D721Med (cell line): ENCODE measurements around the gene CCDC12.

Experiments used
- DNase-seq: peaks from one replicate; pipeline ENCODE4 v3.0.0; 2011; ENCODE audit warnings: low spot score; ENCODE audit not compliant: insufficient read length
- FAIRE-seq: peaks from 2 replicates; lab custom pipeline; 2011; peaks lifted over from hg19 to GRCh38; lab: Jason Lieb, UNC
- CTCF ChIP-seq: IDR thresholded peaks from 2 replicates; pipeline ENCODE4 v1.5.1; 2012; ENCODE audit warnings: mild to moderate bottlenecking, control low read depth; ENCODE audit not compliant: insufficient read depth; ENCODE audit errors: missing control alignments

CCDC12 gene

GRCh38 chr3:46930166-46930944, 46.2 kb downstream of the CCDC12 start:
- DNase-seq, result no peak
- TF ChIP-seq CTCF, result no peak
- FAIRE-seq, result no peak

- FAIRE-seq (no peak), DNase-seq (no peak)
- TF ChIP-seq CTCF, result no peak
Measured at GRCh38 chr3:46929324-46929723, 47.2 kb downstream of the CCDC12 start.

- FAIRE-seq, result no peak
- TF ChIP-seq CTCF, result no peak
- DNase-seq, result no peak
Measured at GRCh38 chr3:46928282-46928681, 48.3 kb downstream of the CCDC12 start.

- FAIRE-seq (no peak), DNase-seq (no peak)
- no peak for TF ChIP-seq CTCF
Measured at GRCh38 chr3:46927718-46928073, 48.8 kb downstream of the CCDC12 start.

- TF ChIP-seq CTCF, result no peak
- no peak for FAIRE-seq
- DNase-seq, result no peak
Measured at GRCh38 chr3:46926871-46927717, 49.5 kb downstream of the CCDC12 start.

- FAIRE-seq, result no peak
- no peak for DNase-seq
- TF ChIP-seq CTCF, result no peak
Measured at GRCh38 chr3:46926447-46926846, 50.1 kb downstream of the CCDC12 start.
